Muscle layer of colon (tissue), 2 donors: ENCODE results near the gene MYL10.

Source experiments
- H3K27ac ChIP-seq: one replicate; pipeline ENCODE4 v1.7.0; 2013; ENCODE audit warnings: low read depth, mild to moderate bottlenecking, low read length, moderate library complexity
- H3K27me3 ChIP-seq, 2 donors: one replicate each; pipeline ENCODE4 v1.7.0; 2013; ENCODE audit warnings: low read length in 2 of 2, mild to moderate bottlenecking in 2 of 2; ENCODE audit not compliant: insufficient read depth in 2 of 2, control insufficient read depth in 1 of 2
- H3K36me3 ChIP-seq: one replicate; pipeline ENCODE4 v1.7.0; 2013; ENCODE audit warnings: mild to moderate bottlenecking, low read length; ENCODE audit not compliant: insufficient read depth
- H3K4me1 ChIP-seq: one replicate; pipeline ENCODE4 v1.7.0; 2013; ENCODE audit warnings: mild to moderate bottlenecking, low read length; ENCODE audit not compliant: insufficient read depth
- H3K4me3 ChIP-seq, 2 donors: one replicate each; pipeline ENCODE4 v1.7.0; 2013; ENCODE audit warnings: low read length in 2 of 2, low read depth in 1 of 2, mild to moderate bottlenecking in 1 of 2, moderate library complexity in 1 of 2
- H3K9ac ChIP-seq: one replicate; pipeline ENCODE4 v1.7.0; 2013; ENCODE audit warnings: low read length
- H3K9me3 ChIP-seq: one replicate; pipeline ENCODE4 v1.7.0; 2013; ENCODE audit warnings: mild to moderate bottlenecking, low read length
- donor health status: abdominal sarcoma.
- donor health status: Adenocarcinoma of cecum.

Gene MYL10

GRCh38 chr7:101591504-101591903, 37.6 kb downstream of the MYL10 start:
- no peaks in the 10 kb centered on the region for H3K27me3 ChIP-seq
- H3K27ac ChIP-seq: no peak overlapping the region
- no peaks in the 10 kb centered on the region for H3K36me3 ChIP-seq
- no peak overlapping the region for H3K9ac ChIP-seq
- H3K9me3 ChIP-seq: no peaks in the 10 kb centered on the region
- H3K4me3 ChIP-seq: no peak overlapping the region
- H3K4me1 ChIP-seq: no peaks in the 10 kb centered on the region

DNA sequence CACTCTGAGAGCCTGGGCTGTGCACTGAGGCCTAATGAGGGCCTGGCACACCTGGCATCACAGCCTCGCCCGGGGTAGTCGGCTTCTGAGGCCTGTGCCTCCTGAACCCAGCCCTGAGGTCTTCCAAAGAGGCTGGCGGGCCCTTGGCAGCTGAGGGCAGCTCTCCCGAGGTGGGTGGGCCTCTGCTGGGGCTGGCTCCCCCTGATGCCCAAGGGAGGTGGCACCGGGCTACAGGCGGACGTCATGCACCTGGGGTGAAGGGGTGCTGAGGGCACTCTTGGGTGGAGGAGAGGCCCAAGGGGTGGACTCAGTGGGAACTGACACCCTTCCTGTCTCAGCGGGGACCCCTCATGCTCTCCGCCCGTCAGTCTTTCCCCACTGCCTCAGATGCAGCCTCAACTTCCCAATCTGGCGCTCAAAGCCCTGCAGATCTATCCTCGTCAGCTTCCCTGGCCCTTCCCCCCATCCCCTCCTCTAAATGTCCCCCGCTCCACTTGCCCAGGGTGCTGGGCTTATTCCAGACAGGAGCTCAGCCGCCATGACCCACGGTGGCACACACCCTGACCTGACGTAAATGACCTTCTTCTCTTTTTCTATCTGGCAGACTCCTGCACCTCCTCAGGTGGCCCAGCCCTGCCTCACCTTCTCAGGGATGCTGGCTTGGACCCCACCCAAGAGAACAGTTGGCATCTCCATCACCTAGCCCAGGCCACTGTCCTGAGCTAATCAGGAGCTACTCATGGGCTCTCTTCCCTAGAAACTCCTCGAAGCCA, 38.2 kb downstream of the MYL10 start:
- no peak overlapping the region for H3K27ac ChIP-seq

GRCh38 chr7:101589976-101590662, 39.0 kb downstream of the MYL10 start:
- Histone ChIP-seq H3K9me3 (no peaks in the 10 kb centered on the region), H3K4me1 (no peaks in the 10 kb centered on the region), H3K27ac (no peak overlapping the region), H3K36me3 (no peaks in the 10 kb centered on the region), H3K9ac (no peak overlapping the region), H3K27me3 (no peaks in the 10 kb centered on the region), H3K4me3 (no peak overlapping the region)

More for the DNA sequence above, 38.2 kb downstream of the MYL10 start:
- H3K36me3 ChIP-seq: no peaks in the 10 kb centered on the region
- H3K9me3 ChIP-seq: no peaks in the 10 kb centered on the region
- H3K27me3 ChIP-seq: no peaks in the 10 kb centered on the region
- H3K4me1 ChIP-seq: no peaks in the 10 kb centered on the region
- H3K9ac ChIP-seq: no peak overlapping the region
- no peak overlapping the region for H3K4me3 ChIP-seq

DNA sequence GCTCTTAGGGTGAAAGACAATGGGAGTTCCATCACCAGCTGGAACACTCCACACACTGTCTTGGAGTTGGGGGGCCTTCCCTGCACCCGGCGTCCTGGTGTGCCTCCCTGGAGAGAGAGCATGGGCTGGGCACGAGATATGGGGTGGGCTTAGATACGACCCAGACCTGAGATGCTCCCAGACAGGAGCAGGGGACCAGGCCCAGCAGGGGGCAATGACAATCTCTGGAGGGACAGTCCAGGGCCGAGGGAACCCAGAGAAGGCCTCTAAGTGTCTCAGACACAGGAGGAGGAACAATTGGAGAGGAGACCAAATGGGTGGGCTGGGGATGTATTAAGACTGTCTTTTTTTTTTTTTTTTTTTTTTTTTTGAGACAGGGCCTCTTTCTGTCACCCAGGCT, 40.0 kb downstream of the MYL10 start:
- Histone ChIP-seq H3K4me1 (no peaks in the 10 kb centered on the region), H3K36me3 (no peaks in the 10 kb centered on the region), H3K27ac (no peak overlapping the region), H3K9ac (no peak overlapping the region), H3K4me3 (no peak overlapping the region), H3K9me3 (no peaks in the 10 kb centered on the region), H3K27me3 (no peaks in the 10 kb centered on the region)

- no peaks in the 10 kb centered on the region for H3K27me3 ChIP-seq
- peaks cover 4% of the 10 kb centered on the region for H3K9me3 ChIP-seq
- no peak overlapping the region for H3K4me3 ChIP-seq
- H3K4me1 ChIP-seq: no peaks in the 10 kb centered on the region
- H3K27ac ChIP-seq: no peak overlapping the region
- H3K9ac ChIP-seq: no peak overlapping the region
- no peaks in the 10 kb centered on the region for H3K36me3 ChIP-seq
Measured at GRCh38 chr7:101588131-101588935, 40.8 kb downstream of the MYL10 start.

GRCh38 chr7:101586906-101587677, 42.0 kb downstream of the MYL10 start:
- H3K4me1 ChIP-seq: no peaks in the 10 kb centered on the region

GRCh38 chr7:101586078-101586905, 42.8 kb downstream of the MYL10 start:
- Histone ChIP-seq H3K4me1 (no peaks in the 10 kb centered on the region), H3K36me3 (no peaks in the 10 kb centered on the region), H3K27ac (no peak overlapping the region), H3K4me3 (no peak overlapping the region), H3K9ac (no peak overlapping the region), H3K27me3 (no peaks in the 10 kb centered on the region), H3K9me3 (peaks cover 6% of the 10 kb centered on the region)

More at GRCh38 chr7:101586906-101587677, 42.0 kb downstream of the MYL10 start:
- H3K9ac ChIP-seq: no peak overlapping the region
- H3K9me3 ChIP-seq: peaks cover 6% of the 10 kb centered on the region
- no peaks in the 10 kb centered on the region for H3K27me3 ChIP-seq
- H3K27ac ChIP-seq: no peak overlapping the region
- H3K4me3 ChIP-seq: no peak overlapping the region
- no peaks in the 10 kb centered on the region for H3K36me3 ChIP-seq

DNA sequence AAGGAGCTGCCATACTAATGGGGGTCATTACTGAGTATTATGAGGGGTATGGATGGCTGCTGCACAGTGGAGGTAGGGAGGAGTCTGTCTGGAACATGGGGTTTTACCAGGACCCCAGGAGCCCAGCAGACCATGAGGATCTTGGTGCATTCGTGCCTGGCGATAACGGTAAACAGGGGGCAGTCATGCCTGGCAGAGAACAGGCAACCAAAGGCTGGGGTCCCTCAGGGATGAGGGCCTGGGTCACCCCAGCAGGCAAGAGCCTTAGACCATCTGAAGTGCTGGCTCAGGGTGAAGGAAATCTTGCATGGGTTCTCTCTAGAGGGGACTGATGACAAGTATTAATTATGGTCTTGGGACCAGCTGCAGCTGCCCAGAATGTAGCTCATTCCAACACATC, 46.1 kb downstream of the MYL10 start:
- Histone ChIP-seq H3K9ac (no peak overlapping the region), H3K27me3 (no peaks in the 10 kb centered on the region), H3K9me3 (peaks cover 6% of the 10 kb centered on the region), H3K36me3 (no peaks in the 10 kb centered on the region), H3K27ac (no peak overlapping the region), H3K4me1 (no peaks in the 10 kb centered on the region), H3K4me3 (no peak overlapping the region)

- Histone ChIP-seq H3K9ac (no peak overlapping the region), H3K9me3 (peaks cover 6% of the 10 kb centered on the region), H3K4me3 (no peak overlapping the region), H3K27ac (no peak overlapping the region), H3K4me1 (no peaks in the 10 kb centered on the region), H3K27me3 (no peaks in the 10 kb centered on the region), H3K36me3 (no peaks in the 10 kb centered on the region)
Measured at GRCh38 chr7:101581891-101582290, 47.2 kb downstream of the MYL10 start.

DNA sequence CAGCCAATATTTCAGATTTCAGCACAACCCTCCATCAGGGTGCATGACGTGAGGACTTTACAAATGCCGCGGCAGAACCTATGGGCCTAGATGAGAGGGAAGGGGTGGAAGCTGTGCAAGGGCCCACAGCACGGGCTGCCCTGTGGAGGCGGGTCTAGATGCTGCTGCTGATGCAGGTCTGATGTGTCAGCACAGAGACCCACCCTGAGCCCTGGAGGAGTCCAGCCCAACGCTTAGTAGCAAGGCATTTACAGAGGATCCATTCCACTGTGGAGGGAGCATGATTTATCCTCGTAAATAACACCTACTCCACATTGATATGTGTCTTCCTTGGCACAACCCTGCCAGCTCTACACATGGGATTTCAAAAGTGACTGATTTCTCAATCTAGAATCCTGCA, 48.5 kb downstream of the MYL10 start:
- no peak overlapping the region for H3K9ac ChIP-seq

More for the DNA sequence above, 48.5 kb downstream of the MYL10 start:
- H3K4me1 ChIP-seq: no peaks in the 10 kb centered on the region
- no peak overlapping the region for H3K27ac ChIP-seq
- no peaks in the 10 kb centered on the region for H3K36me3 ChIP-seq
- peaks cover 6% of the 10 kb centered on the region for H3K9me3 ChIP-seq
- no peak overlapping the region for H3K4me3 ChIP-seq
- no peaks in the 10 kb centered on the region for H3K27me3 ChIP-seq
